Fibroblast of lung (primary cell): ENCODE results near the gene RUNX2. TPM values are rescaled to one million over a fixed set of nuclear protein-coding genes. Genes with fewer than 3 reads are reported as not detected.

ENCODE experiments used
- DNase-seq, 2 donors: peaks; one replicate each; pipeline versions ENCODE4 v3.0.0 to v3.0.0-alpha.2; 2010; ENCODE audit warnings: low read depth in 2 of 2
- H2AFZ ChIP-seq: 2 replicates; pipeline ENCODE4 v1.5.1; 2012; ENCODE audit warnings: low read length, control low read depth, inconsistent platforms
- H3K27ac ChIP-seq: 2 replicates; pipeline ENCODE4 v1.5.1; 2011; ENCODE audit warnings: low read length, control low read depth; ENCODE audit not compliant: insufficient read depth
- H3K27me3 ChIP-seq: 2 replicates; pipeline ENCODE4 v1.5.1; 2011; ENCODE audit warnings: mild to moderate bottlenecking, low read length; ENCODE audit not compliant: control insufficient read depth, insufficient read depth
- H3K36me3 ChIP-seq: 2 replicates; pipeline ENCODE4 v1.5.1; 2011; ENCODE audit warnings: low read length; ENCODE audit not compliant: control insufficient read depth, insufficient read depth
- H3K4me1 ChIP-seq: 2 replicates; pipeline ENCODE4 v1.5.1; 2011; ENCODE audit warnings: low read length; ENCODE audit not compliant: control insufficient read depth, insufficient read depth; ENCODE audit errors: extremely low read depth
- H3K4me2 ChIP-seq: 2 replicates; pipeline ENCODE4 v1.5.1; 2011; ENCODE audit warnings: low read length, control low read depth; ENCODE audit not compliant: insufficient read depth; ENCODE audit errors: extremely low read depth
- H3K4me3 ChIP-seq, 4 experiments: fragments of 200-600 bp in 1 of 4; sonication (generic) in 1 of 4; replicated peaks in 1 of 4; 2 replicates each; pipeline ENCODE4 v1.5.1; 2011 to 2016; ENCODE audit warnings: low read length in 4 of 4, low read depth in 3 of 4, mild to moderate bottlenecking in 3 of 4, control low read depth in 2 of 4, inconsistent platforms in 1 of 4, mixed read lengths in 1 of 4; ENCODE audit not compliant: insufficient read depth in 1 of 4; ENCODE audit errors: control extremely low read depth in 1 of 4
- H3K79me2 ChIP-seq: 2 replicates; pipeline ENCODE4 v1.5.1; 2012; ENCODE audit warnings: mild to moderate bottlenecking, low read length, inconsistent platforms; ENCODE audit not compliant: control insufficient read depth, insufficient read depth
- H3K9ac ChIP-seq: 2 replicates; pipeline ENCODE4 v1.5.1; 2011; ENCODE audit warnings: mild to moderate bottlenecking, low read length, control low read depth; ENCODE audit not compliant: insufficient read depth
- H3K9me3 ChIP-seq: 2 replicates; pipeline ENCODE4 v1.5.1; 2012; ENCODE audit warnings: low read depth, low read length; ENCODE audit not compliant: control insufficient read depth, insufficient read depth
- H4K20me1 ChIP-seq: 2 replicates; pipeline ENCODE4 v1.5.1; 2011; ENCODE audit warnings: low read length; ENCODE audit not compliant: control insufficient read depth, insufficient read depth; ENCODE audit errors: extremely low read depth
- CTCF ChIP-seq, 2 donors: IDR thresholded peaks in 1 of 2; conservative IDR thresholded peaks in 1 of 2; 1 replicate in 1 of 2; 2 replicates in 1 of 2; pipeline ENCODE4 v1.5.1; 2011 to 2012; ENCODE audit warnings: low read length in 2 of 2, control low read depth in 1 of 2, inconsistent platforms in 1 of 2, low read depth in 1 of 2, mild to moderate bottlenecking in 1 of 2
- EZH2 ChIP-seq: IDR thresholded peaks from 2 replicates; pipeline ENCODE4 v1.5.1; 2012; ENCODE audit warnings: low read length, control low read depth, mild to moderate bottlenecking; ENCODE audit errors: missing control alignments
- polyA plus RNA-seq, 2 donors: library from polyadenylated mRNA; depleted of rRNA in 1 of 2; stranded (reverse) in 1 of 2; unstranded in 1 of 2; fragments of >200 nt; gene quantifications; 2 replicates each; pipeline ENCODE4 v1.2.1, GENCODE V29; 2011 to 2012; ENCODE audit warnings: missing spikeins in 1 of 2
- total RNA-seq: library from RNA; depleted of rRNA; stranded (reverse); fragments of >200 nt; gene quantifications from 2 replicates; pipeline ENCODE4 v1.2.1, GENCODE V29; 2014

The RUNX2 gene
- total and polyA plus RNA-seq, 2 donors (not counting 1 experiment from before 2014, with no cell fraction given) = 2.5 to 4.5 TPM

DNA sequence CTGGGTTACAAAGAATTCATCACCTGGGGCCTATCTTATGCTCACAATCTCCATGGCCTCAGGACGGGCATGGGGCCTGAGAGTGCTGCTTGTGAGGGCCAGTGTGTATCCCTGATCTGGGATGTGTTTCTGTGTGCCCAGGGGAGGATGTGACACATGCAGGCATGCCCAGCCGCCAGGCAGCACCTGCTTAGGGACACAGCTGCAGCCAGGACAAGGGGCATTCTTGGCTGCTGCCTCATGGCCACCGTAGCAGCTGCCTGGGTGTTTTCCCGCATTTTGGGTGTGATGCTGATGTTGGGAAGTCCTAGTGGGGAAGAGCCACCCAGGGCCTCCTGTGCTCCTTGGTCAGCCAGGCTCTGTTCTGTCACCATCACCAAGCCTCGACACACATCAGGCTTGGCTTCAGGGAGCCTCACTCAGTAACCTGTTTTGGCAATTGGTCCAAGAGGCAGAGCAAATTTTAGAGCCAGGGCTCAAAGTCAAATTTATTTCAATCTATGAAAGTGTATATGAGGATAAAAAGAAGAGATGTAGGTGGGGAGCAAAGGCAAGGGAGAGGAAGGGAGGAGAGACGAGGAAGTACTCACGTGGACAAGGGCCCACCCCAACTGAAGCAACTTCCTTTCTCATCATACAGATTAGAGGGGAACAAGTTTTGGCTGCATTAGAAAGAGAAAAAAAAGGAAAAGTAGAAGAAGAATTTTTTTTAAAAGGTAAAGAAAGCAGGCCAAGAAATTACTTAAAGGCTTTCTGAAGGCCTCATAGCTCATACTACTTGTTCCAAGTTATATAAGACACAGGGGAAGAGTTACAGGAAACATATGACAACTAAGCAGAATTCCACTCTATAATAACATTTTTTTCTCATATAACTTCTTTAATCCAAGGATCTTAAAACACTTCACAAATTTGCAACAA lies 319.5 kb downstream of the RUNX2 start:
- no peak overlapping the region for H2AFZ ChIP-seq
- no peaks in the 10 kb centered on the region for H3K36me3 ChIP-seq
- H3K27me3 ChIP-seq = no peaks in the 10 kb centered on the region
- no peaks in the 10 kb centered on the region for H4K20me1 ChIP-seq
- DNase-seq = no peak
- H3K4me3 ChIP-seq = no peak overlapping the region
- H3K79me2 ChIP-seq = no peaks in the 10 kb centered on the region
- H3K4me1 ChIP-seq = peaks cover 18% of the 10 kb centered on the region
- H3K9me3 ChIP-seq = no peaks in the 10 kb centered on the region
- H3K9ac ChIP-seq = no peak overlapping the region
- no peak overlapping the region for H3K4me2 ChIP-seq
- H3K27ac ChIP-seq = no peak overlapping the region
- TF ChIP-seq CTCF (conservative IDR thresholded peaks at IDR 0.05 in 1 of 2, IDR thresholded peaks at IDR 0.05 in 1 of 2; ENCODE audit: low read depth in 1 of 2, low read length in 2 of 2) (no peak), EZH2 (no peak)

DNA sequence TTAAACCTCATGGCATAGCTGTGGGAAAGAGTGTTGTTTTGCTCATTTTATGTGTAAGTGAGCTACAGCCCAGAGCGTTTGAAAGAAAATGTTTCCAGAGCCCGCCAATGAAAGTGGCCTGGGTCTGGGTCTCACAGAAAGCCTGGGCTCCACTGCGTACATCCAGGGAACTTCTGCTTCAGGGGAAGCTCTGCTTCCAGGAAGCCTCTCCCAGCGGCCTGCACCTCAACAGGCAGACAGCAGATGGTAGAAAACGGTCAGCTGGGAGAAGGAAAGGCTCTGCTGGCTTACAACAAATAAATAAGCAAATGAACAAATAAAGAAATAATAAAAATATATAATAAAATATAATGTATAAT lies 320.1 kb downstream of the RUNX2 start:
- Histone ChIP-seq H3K36me3 (no peaks in the 10 kb centered on the region), H3K9ac (no peak overlapping the region), H3K4me3 (no peak overlapping the region), H2AFZ (no peak overlapping the region), H3K79me2 (no peaks in the 10 kb centered on the region), H3K27ac (no peak overlapping the region), H3K27me3 (no peaks in the 10 kb centered on the region), H3K4me2 (no peak overlapping the region), H3K4me1 (peaks cover 21% of the 10 kb centered on the region), H4K20me1 (no peaks in the 10 kb centered on the region), H3K9me3 (no peaks in the 10 kb centered on the region)
- TF ChIP-seq EZH2 (no peak), CTCF (conservative IDR thresholded peaks at IDR 0.05 in 1 of 2, IDR thresholded peaks at IDR 0.05 in 1 of 2; ENCODE audit: low read depth in 1 of 2, low read length in 2 of 2) (no peak)
- no peak for DNase-seq

DNA sequence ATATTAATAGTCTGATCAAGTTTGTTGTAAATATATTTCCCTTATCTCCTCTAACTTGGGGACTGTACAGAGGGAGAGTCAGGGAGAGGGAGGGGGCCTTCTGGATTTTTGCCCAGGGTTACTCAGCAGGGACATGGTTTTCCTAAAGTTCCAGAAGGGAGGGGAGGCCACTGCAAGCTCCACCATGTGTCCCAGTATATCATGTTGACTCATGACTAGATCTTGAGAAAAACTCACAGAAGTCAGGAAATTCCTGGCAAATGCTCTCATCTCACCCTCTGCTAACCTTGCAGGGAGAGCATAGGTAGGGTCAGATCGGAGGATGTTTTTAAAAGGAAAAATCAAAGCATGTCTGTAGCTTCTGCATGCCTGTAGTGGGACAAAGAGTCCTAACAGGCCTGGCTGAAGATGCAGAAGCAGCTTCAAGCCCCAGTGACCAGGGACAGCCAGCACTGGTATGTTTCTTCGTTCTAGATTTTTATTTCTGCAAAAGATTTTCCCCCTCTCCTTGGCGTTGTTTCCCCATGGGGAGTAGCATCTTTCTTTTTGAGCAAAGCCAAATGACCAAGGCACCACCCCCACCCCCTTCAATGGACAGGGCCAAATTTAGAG lies 322.5 kb downstream of the RUNX2 start:
- Histone ChIP-seq H3K4me2 (peak overlapping the region; percentile 62), H3K9me3 (no peaks in the 10 kb centered on the region), H4K20me1 (no peaks in the 10 kb centered on the region), H3K27ac (peak overlapping the region; percentile 40), H3K4me3 (no peak overlapping the region), H2AFZ (no peak overlapping the region), H3K27me3 (no peaks in the 10 kb centered on the region), H3K9ac (no peak overlapping the region), H3K4me1 (peaks cover 36% of the 10 kb centered on the region), H3K79me2 (no peaks in the 10 kb centered on the region), H3K36me3 (no peaks in the 10 kb centered on the region)
- DNase-seq = peak; percentile 85 to 98
- TF ChIP-seq EZH2 (no peak), CTCF (conservative IDR thresholded peaks at IDR 0.05 in 1 of 2, IDR thresholded peaks at IDR 0.05 in 1 of 2; ENCODE audit: low read depth in 1 of 2, low read length in 2 of 2) (no peak)
